Activated CD8-positive, alpha-beta memory T cell treated with anti-CD3 and anti-CD28 coated beads, Interleukin-2, amount 10 ng/mL, durations not matched to agents 7 days and 5 days (primary cell): Measurements from ENCODE around the gene NIPBL. TPM values are rescaled to one million over a fixed set of nuclear protein-coding genes. Genes with fewer than 3 reads are reported as not detected.
"Not testable (repeated sequence)": the region's sequence is repeated elsewhere in the genome, so short reads cannot be mapped to it uniquely, and the experiment has no call there.

ENCODE experiments used
- ATAC-seq: fragments of 150-1000 bp; cut with Tn5 transposase; one replicate; pipeline ENCODE4 v1.10.0; 2021; ENCODE audit warnings: moderate library complexity
- CTCF ChIA-PET: fragments of 350-600 bp; sonication (Branson Sonifier 250); formaldehyde crosslinking; loops from one replicate; lab custom pipeline; 2021; ENCODE audit warnings: antibody characterized with exemption; lab: Charles Lee
- DNase-seq: peaks from one replicate; pipeline ENCODE4 v3.0.0-alpha.2; 2020
- H3K27ac Mint-ChIP-seq: one replicate; pipeline ENCODE4 v1.8.0; 2021; ENCODE audit warnings: mild to moderate bottlenecking, mixed read lengths
- H3K27me3 Mint-ChIP-seq: one replicate; pipeline ENCODE4 v1.8.0; 2021; ENCODE audit warnings: mixed read lengths
- H3K36me3 Mint-ChIP-seq: one replicate; pipeline ENCODE4 v1.8.0; 2021; ENCODE audit warnings: mild to moderate bottlenecking, mixed read lengths
- H3K4me1 Mint-ChIP-seq: one replicate; pipeline ENCODE4 v1.8.0; 2021; ENCODE audit warnings: mixed read lengths
- H3K4me3 Mint-ChIP-seq: one replicate; pipeline ENCODE4 v1.8.0; 2021; ENCODE audit warnings: mild to moderate bottlenecking, moderate library complexity, mixed read lengths
- H3K9me3 Mint-ChIP-seq: one replicate; pipeline ENCODE4 v1.8.0; 2022; ENCODE audit warnings: low read depth, mixed read lengths
- total RNA-seq, 2 experiments: library from RNA; stranded (reverse); gene quantifications; one replicate each; pipeline ENCODE4 v1.2.3, GENCODE V29; 2021

The NIPBL gene
- total RNA-seq, 2 experiments from 2014 or later: 56.8 to 57.1 TPM

- H3K27ac Mint-ChIP-seq, H3K4me3 Mint-ChIP-seq, H3K9me3 Mint-ChIP-seq, H3K4me1 Mint-ChIP-seq, CTCF ChIA-PET, H3K27me3 Mint-ChIP-seq, DNase-seq, ATAC-seq: not testable (repeated sequence)
- H3K36me3 Mint-ChIP-seq: peaks cover 12% of the 10 kb centered on the region
These were observed 209.5 kb downstream of the NIPBL start for GRCh38 chr5:37086026-37086425.

- CTCF ChIA-PET: no interaction called here
- DNase-seq: no peak
These were observed 210.1 kb downstream of the NIPBL start for GRCh38 chr5:37086466-37087173.

GRCh38 chr5:37088009-37088408 is 211.4 kb downstream of the NIPBL start:
- CTCF ChIA-PET: no interaction called here
- ATAC-seq: no peak
- no peaks in the 10 kb centered on the region for H3K27me3 Mint-ChIP-seq
- no peaks in the 10 kb centered on the region for H3K4me1 Mint-ChIP-seq
- no peak overlapping the region for H3K27ac Mint-ChIP-seq
- no peak for DNase-seq
- no peak overlapping the region for H3K4me3 Mint-ChIP-seq
- H3K9me3 Mint-ChIP-seq: no peaks in the 10 kb centered on the region
- H3K36me3 Mint-ChIP-seq: peaks cover 9% of the 10 kb centered on the region

More at GRCh38 chr5:37086466-37087173, 210.1 kb downstream of the NIPBL start:
- Mint-ChIP-seq H3K27me3 (no peaks in the 10 kb centered on the region), H3K4me1 (no peaks in the 10 kb centered on the region), H3K4me3 (no peak overlapping the region), H3K27ac (no peak overlapping the region), H3K36me3 (peaks cover 11% of the 10 kb centered on the region), H3K9me3 (no peaks in the 10 kb centered on the region)
- no peak for ATAC-seq

DNA sequence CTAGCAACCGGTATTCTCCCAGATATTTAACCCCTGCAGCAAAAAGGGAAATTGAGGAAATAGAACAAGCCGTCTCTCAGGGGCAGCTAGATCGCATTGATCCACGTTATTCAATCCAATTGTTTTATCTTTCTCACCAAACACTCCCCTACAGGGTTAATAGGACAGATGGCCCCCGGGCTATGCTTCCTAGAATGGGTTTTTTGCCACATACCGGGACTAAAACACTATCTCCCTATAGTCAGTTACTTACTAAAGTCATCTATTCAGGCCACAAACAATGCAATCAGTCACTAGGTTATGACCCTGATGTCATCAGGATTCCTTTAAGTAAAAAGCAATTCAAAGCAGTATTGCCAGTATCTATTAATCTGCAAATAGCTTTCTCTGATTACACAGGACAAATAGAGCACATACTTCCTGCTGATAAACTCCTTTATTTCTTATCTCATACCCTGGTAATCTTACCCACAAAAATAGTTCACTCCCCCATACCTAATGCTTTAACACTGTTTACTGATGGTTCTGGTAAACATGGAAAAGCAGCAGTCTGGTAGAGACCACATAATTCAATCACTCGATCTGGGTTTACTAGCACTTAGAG is 213.7 kb downstream of the NIPBL start:
- CTCF ChIA-PET: no interaction called here
- Mint-ChIP-seq H3K4me1 (no peaks in the 10 kb centered on the region), H3K9me3 (no peaks in the 10 kb centered on the region), H3K27ac (no peak overlapping the region), H3K36me3 (peaks cover 2% of the 10 kb centered on the region), H3K4me3 (no peak overlapping the region), H3K27me3 (no peaks in the 10 kb centered on the region)
- ATAC-seq: no peak
- DNase-seq: no peak

DNA sequence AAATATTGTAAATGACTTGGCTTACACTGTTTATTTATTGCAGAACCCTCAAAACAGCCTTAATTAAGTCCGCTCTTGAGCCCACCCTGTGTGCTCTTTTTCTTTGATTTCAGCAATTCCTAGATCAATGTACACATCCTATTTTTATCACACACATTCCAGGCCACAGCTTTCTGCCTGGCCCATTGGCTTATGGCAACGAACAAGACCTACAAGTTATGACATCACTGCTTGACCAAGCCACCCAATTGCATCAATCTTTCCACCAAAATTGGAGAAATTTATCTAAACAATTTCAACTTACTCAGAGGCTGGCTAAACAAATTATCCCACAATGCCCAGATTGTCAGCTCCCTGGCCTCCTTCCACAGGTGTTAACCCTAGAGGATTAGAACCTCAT is 214.2 kb downstream of the NIPBL start:
- H3K36me3 Mint-ChIP-seq: peaks cover 2% of the 10 kb centered on the region
- H3K4me1 Mint-ChIP-seq: no peaks in the 10 kb centered on the region
- no peaks in the 10 kb centered on the region for H3K9me3 Mint-ChIP-seq

DNA sequence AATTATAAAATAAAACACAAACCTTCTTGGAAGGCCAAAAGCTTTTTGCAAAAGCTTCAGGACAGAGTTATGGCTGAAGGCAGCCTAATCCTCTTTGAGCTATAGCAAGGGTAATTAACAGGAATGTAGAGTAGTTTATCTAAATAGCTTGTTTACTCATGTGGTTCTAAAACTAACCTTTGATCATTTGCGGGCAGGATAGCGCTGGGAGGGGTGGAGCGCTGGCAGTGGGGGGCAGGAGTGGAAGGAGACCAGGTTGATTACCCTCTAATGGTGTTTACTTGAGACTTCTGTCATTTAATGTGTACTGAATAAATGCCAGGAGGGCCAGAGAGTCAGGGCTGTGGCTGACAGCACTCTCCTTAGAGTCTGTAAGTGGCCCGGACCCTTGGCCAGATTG is 217.2 kb downstream of the NIPBL start:
- peaks cover 17% of the 10 kb centered on the region for H3K36me3 Mint-ChIP-seq
- H3K9me3 Mint-ChIP-seq, H3K4me3 Mint-ChIP-seq, DNase-seq, H3K4me1 Mint-ChIP-seq, H3K27ac Mint-ChIP-seq, ATAC-seq, H3K27me3 Mint-ChIP-seq, CTCF ChIA-PET: not testable (repeated sequence)

More for the DNA sequence above, 214.2 kb downstream of the NIPBL start:
- CTCF ChIA-PET: no interaction called here
- DNase-seq (no peak), ATAC-seq (no peak)
- Mint-ChIP-seq H3K27me3 (no peaks in the 10 kb centered on the region), H3K27ac (no peak overlapping the region), H3K4me3 (no peak overlapping the region)

DNA sequence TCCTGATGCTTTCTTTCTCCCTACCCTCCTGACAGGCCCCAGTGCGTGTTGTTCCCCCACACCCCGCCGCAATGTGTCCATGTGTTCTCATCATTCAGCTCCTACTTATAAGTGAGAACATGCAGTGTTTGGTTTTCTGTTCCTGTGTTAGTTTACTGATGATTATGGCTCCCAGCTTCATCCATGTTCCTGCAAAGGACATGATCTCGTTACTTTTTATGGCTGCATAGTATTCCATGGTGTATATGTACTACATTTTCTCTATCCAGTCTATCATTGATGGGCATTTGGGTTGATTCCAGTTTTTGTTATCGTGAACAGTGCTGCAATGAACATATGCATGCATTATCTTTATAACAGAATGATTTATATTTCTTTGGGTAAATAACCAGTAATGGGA is 222.7 kb downstream of the NIPBL start:
- Mint-ChIP-seq H3K9me3 (peaks cover 14% of the 10 kb centered on the region), H3K4me1 (peaks cover 10% of the 10 kb centered on the region), H3K36me3 (peaks cover 47% of the 10 kb centered on the region)
- H3K27ac Mint-ChIP-seq, H3K27me3 Mint-ChIP-seq, DNase-seq, CTCF ChIA-PET, ATAC-seq, H3K4me3 Mint-ChIP-seq: not testable (repeated sequence)

- H3K27ac Mint-ChIP-seq: no peak overlapping the region
- peaks cover 53% of the 10 kb centered on the region for H3K36me3 Mint-ChIP-seq
- no peaks in the 10 kb centered on the region for H3K27me3 Mint-ChIP-seq
- DNase-seq: no peak
- H3K9me3 Mint-ChIP-seq: peaks cover 7% of the 10 kb centered on the region
- CTCF ChIA-PET: no interaction called here
- peaks cover 10% of the 10 kb centered on the region for H3K4me1 Mint-ChIP-seq
- H3K4me3 Mint-ChIP-seq: no peak overlapping the region
- no peak for ATAC-seq
These were observed 226.7 kb downstream of the NIPBL start for GRCh38 chr5:37103302-37103701.

- CTCF ChIA-PET: interaction anchor here (0.6 kb wide), 1 partner anchor 146 kb away, joined by 4 read pairs; no protein-coding TSS in a partner anchor
- Mint-ChIP-seq H3K36me3 (peaks cover 48% of the 10 kb centered on the region), H3K27ac (no peak overlapping the region), H3K27me3 (no peaks in the 10 kb centered on the region), H3K4me3 (no peak overlapping the region), H3K4me1 (peaks cover 35% of the 10 kb centered on the region), H3K9me3 (peaks cover 8% of the 10 kb centered on the region)
- ATAC-seq: no peak
- no peak for DNase-seq
These were observed 232.8 kb downstream of the NIPBL start for GRCh38 chr5:37109338-37109737.

DNA sequence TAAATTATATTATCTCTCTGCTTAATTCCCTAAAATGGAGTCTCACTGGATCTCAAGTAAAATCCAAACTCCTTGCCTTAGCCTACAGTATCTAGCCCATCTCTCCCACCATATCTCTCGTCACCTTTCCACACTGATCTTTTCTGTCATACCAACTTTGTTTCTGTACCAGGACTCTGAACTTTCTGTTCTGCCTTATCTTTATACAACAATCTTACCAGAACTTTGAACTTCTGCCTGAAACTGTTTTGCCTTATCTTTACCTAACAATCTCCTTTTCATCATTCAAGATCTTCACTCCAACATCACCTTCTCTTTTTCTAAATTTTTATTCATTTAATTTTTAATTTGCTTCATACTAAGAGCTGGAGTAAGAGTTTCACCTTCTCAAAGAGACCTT is 233.6 kb downstream of the NIPBL start:
- H3K4me1 Mint-ChIP-seq: peaks cover 35% of the 10 kb centered on the region
- no peak for DNase-seq
- CTCF ChIA-PET: no interaction called here
- H3K4me3 Mint-ChIP-seq: no peak overlapping the region
- H3K36me3 Mint-ChIP-seq: peaks cover 47% of the 10 kb centered on the region
- H3K27me3 Mint-ChIP-seq: no peaks in the 10 kb centered on the region
- no peak for ATAC-seq
- H3K27ac Mint-ChIP-seq: no peak overlapping the region
- peaks cover 8% of the 10 kb centered on the region for H3K9me3 Mint-ChIP-seq

DNA sequence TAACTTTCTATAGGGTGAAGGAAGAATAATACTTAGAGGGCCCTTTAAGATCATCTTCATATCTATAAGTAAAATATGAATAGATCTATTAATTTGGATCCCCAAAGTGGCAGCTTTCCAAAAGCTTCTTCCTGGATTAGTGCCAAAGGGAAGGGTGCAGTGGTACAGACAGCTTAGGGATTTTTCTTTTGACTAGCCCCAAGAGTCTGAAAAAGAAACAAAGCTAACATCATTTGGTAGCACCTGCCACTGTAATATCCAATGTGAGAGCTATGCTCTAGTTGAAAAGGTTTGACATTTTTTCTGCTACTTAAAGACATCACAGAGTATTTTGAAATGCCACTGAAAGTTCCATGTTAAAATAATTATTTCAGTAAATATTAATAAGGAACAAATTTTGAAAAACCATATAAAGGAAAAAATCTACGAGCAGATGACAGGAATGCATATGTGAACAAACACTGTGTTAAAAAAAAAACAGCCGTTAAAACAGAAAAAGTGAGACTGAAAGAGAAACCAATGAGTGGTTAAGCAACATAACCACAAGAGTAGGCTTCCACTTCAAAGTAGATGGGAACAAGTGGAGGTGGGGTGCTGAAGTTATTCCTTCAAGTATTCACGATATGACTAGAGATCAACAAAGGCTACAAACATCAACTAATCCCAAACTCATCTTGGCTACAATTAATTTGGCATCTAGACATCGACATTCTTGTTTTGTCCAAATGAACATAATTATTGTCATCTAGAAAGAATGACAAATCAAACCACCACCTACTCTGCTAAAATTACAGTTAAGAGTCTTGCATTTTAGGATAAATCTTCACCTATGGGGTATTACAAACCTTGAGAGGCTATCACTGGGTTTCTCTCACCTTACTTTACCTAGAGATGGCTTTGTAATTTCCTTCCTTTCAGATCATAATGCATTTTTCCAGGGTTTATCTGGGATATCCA is 235.1 kb downstream of the NIPBL start:
- peaks cover 35% of the 10 kb centered on the region for H3K4me1 Mint-ChIP-seq
- ATAC-seq: peak; percentile 80
- H3K27ac Mint-ChIP-seq: peak overlapping the region; percentile 92
- H3K36me3 Mint-ChIP-seq: peaks cover 46% of the 10 kb centered on the region
- peaks cover 8% of the 10 kb centered on the region for H3K9me3 Mint-ChIP-seq
- no peak for DNase-seq
- CTCF ChIA-PET: interaction anchor here (0.9 to 2.1 kb wide), 3 partner anchors 16 to 137 kb away, joined by 3 to 6 read pairs (median 3); no protein-coding TSS in a partner anchor
- H3K4me3 Mint-ChIP-seq: peak overlapping the region; percentile 64
- no peaks in the 10 kb centered on the region for H3K27me3 Mint-ChIP-seq

DNA sequence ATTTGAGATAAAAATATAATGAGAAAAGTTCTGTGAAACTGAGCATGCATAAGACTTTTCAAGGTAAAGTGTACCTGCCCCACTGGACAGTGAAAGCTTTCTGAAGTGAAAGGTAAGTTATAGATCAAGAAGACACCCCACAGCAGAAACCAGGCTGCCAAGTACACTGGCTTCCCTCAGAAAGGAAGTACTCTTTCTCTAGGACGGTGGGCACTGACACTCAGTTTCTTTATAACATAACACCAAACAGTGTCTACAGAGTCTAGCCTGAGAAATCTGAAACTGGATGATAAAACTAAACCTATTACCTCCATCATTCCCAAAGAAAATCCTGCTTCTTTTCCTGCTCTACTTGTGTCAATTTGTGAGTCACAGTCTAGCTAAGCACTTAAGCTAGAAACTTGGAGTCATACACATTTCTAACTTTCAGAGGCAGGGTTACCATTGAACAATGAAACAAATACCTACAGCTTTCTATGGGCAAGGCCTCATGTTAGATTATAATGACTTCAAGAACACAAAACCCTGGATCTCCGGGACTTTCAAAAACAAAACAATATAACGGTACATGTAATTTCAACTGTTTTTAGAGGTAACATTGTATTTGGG is 235.9 kb downstream of the NIPBL start:
- Mint-ChIP-seq H3K36me3 (peaks cover 43% of the 10 kb centered on the region), H3K9me3 (peaks cover 8% of the 10 kb centered on the region), H3K27me3 (no peaks in the 10 kb centered on the region), H3K4me1 (peaks cover 35% of the 10 kb centered on the region), H3K27ac (peak overlapping the region; percentile 92), H3K4me3 (peak overlapping the region; percentile 64)
- CTCF ChIA-PET: interaction anchor here (0.9 to 2.1 kb wide), 2 partner anchors 15 to 43 kb away, joined by 3 to 6 read pairs; no protein-coding TSS in a partner anchor
- DNase-seq (no peak), ATAC-seq (peak; percentile 45)
